ENCODE results near the gene ATP1B1.

- TF ChIP-seq EZH2 (IDR thresholded peaks at IDR 0.05; ENCODE audit: insufficient read depth, poor library complexity, severe bottlenecking) (no peak), EZH2phosphoT487 (IDR thresholded peaks at IDR 0.05; ENCODE audit: insufficient read depth, low read depth) (no peak)
Measured at GRCh38 chr1:169059421-169059820, 47.1 kb upstream of the ATP1B1 start.

All from GM23248 (cell line).